ENCODE results near the gene ISX. TPM values are rescaled to one million over a fixed set of nuclear protein-coding genes. Genes with fewer than 3 reads are reported as not detected.

The ISX gene
- total RNA-seq, 1 experiment from 2014 or later = not detected

- ChIA-PET POLR2A (no interaction called here), CTCF (no interaction called here)
- no peak overlapping the region for H3K27ac Mint-ChIP-seq (ENCODE audit: low read depth, unreplicated experiment)
- no peak for TF ChIP-seq CTCF (IDR thresholded peaks at IDR 0.05; ENCODE audit: unreplicated experiment)
- H3K4me3 Mint-ChIP-seq (ENCODE audit: unreplicated experiment) = no peak overlapping the region
- no peaks in the 10 kb centered on the region for H3K4me1 Mint-ChIP-seq (ENCODE audit: insufficient read depth, unreplicated experiment)
- no TSS peak for BruUV-seq (replicated peaks)
- intact Hi-C loops (cut with micrococcal nuclease) = no loop called here
- H3K36me3 Mint-ChIP-seq (ENCODE audit: insufficient read depth, unreplicated experiment) = no peaks in the 10 kb centered on the region
- no peak for DNase-seq (ENCODE audit: unreplicated experiment)
- peaks cover 34% of the 10 kb centered on the region for H3K9me3 Mint-ChIP-seq (ENCODE audit: unreplicated experiment)
- no peaks in the 10 kb centered on the region for H3K27me3 Mint-ChIP-seq (ENCODE audit: insufficient read depth, unreplicated experiment)
Measured at GRCh38 chr22:35051791-35052190, 14.2 kb upstream of the ISX start.

GRCh38 chr22:35053060-35053835 is 12.7 kb upstream of the ISX start:
- Mint-ChIP-seq H3K4me1 (ENCODE audit: insufficient read depth, unreplicated experiment) (no peaks in the 10 kb centered on the region), H3K9me3 (ENCODE audit: unreplicated experiment) (peaks cover 34% of the 10 kb centered on the region), H3K4me3 (ENCODE audit: unreplicated experiment) (no peak overlapping the region), H3K27ac (ENCODE audit: low read depth, unreplicated experiment) (no peak overlapping the region), H3K27me3 (ENCODE audit: insufficient read depth, unreplicated experiment) (no peaks in the 10 kb centered on the region), H3K36me3 (ENCODE audit: insufficient read depth, unreplicated experiment) (no peaks in the 10 kb centered on the region)
- ChIA-PET CTCF (interaction anchor here (0.7 kb wide), 1 partner anchor 73 kb away, joined by 3 read pairs; no protein-coding TSS in a partner anchor), POLR2A (no interaction called here)
- no TSS peak for BruUV-seq (replicated peaks)
- no peak for DNase-seq (ENCODE audit: unreplicated experiment)
- TF ChIP-seq CTCF (IDR thresholded peaks at IDR 0.05; ENCODE audit: unreplicated experiment) = no peak
- intact Hi-C loops (cut with micrococcal nuclease) = no loop called here

GRCh38 chr22:35054064-35054463 is 11.9 kb upstream of the ISX start:
- H3K27ac Mint-ChIP-seq (ENCODE audit: low read depth, unreplicated experiment) = no peak overlapping the region
- BruUV-seq (replicated peaks) = no TSS peak
- ChIA-PET POLR2A (no interaction called here), CTCF (interaction anchor here (0.7 kb wide), 1 partner anchor 72 kb away, joined by 3 read pairs; no protein-coding TSS in a partner anchor)
- no peaks in the 10 kb centered on the region for H3K4me1 Mint-ChIP-seq (ENCODE audit: insufficient read depth, unreplicated experiment)
- peaks cover 33% of the 10 kb centered on the region for H3K9me3 Mint-ChIP-seq (ENCODE audit: unreplicated experiment)
- DNase-seq (ENCODE audit: unreplicated experiment) = no peak
- H3K27me3 Mint-ChIP-seq (ENCODE audit: insufficient read depth, unreplicated experiment) = no peaks in the 10 kb centered on the region
- no peaks in the 10 kb centered on the region for H3K36me3 Mint-ChIP-seq (ENCODE audit: insufficient read depth, unreplicated experiment)
- intact Hi-C loops (cut with micrococcal nuclease) = no loop called here
- no peak for TF ChIP-seq CTCF (IDR thresholded peaks at IDR 0.05; ENCODE audit: unreplicated experiment)
- no peak overlapping the region for H3K4me3 Mint-ChIP-seq (ENCODE audit: unreplicated experiment)

- intact Hi-C loops (cut with micrococcal nuclease) = no loop called here
- Mint-ChIP-seq H3K9me3 (ENCODE audit: unreplicated experiment) (peaks cover 15% of the 10 kb centered on the region), H3K36me3 (ENCODE audit: insufficient read depth, unreplicated experiment) (no peaks in the 10 kb centered on the region), H3K4me1 (ENCODE audit: insufficient read depth, unreplicated experiment) (no peaks in the 10 kb centered on the region), H3K27me3 (ENCODE audit: insufficient read depth, unreplicated experiment) (no peaks in the 10 kb centered on the region), H3K4me3 (ENCODE audit: unreplicated experiment) (no peak overlapping the region), H3K27ac (ENCODE audit: low read depth, unreplicated experiment) (no peak overlapping the region)
- BruUV-seq (replicated peaks) = no TSS peak
- DNase-seq (ENCODE audit: unreplicated experiment) = no peak
- ChIA-PET CTCF (no interaction called here), POLR2A (no interaction called here)
- no peak for TF ChIP-seq CTCF (IDR thresholded peaks at IDR 0.05; ENCODE audit: unreplicated experiment)
Measured at GRCh38 chr22:35056486-35056885, 9.5 kb upstream of the ISX start.

All from MCF 10A (cell line).